PC-9 (cell line): ENCODE data around the gene GYPA. TPM values are rescaled to one million over a fixed set of nuclear protein-coding genes. Genes with fewer than 3 reads are reported as not detected.
"Not testable (repeated sequence)": the region's sequence is repeated elsewhere in the genome, so short reads cannot be mapped to it uniquely, and the experiment has no call there.

ENCODE experiments used
- BruUV-seq: library from RNA; stranded (reverse); fragments of 400-500 nt; replicated peaks from 2 replicates; lab custom pipeline; 2021; lab: Mats Ljungman, UMichigan
- CTCF ChIA-PET: fragments of 300-600 bp; sonication (Branson Sonifier 250); formaldehyde crosslinking; loops from one replicate; lab custom pipeline; 2022; ENCODE audit warnings: antibody characterized with exemption; lab: Charles Lee
- POLR2A ChIA-PET: fragments of 300-600 bp; sonication (Branson Sonifier 250); formaldehyde crosslinking; loops from one replicate; lab custom pipeline; 2022; ENCODE audit warnings: antibody characterized with exemption; ENCODE audit not compliant: unreplicated experiment; lab: Charles Lee
- DNase-seq, 2 experiments: peaks; one replicate each; pipeline versions ENCODE4 v3.0.0 to v3.0.0-alpha.2; 2015 to 2022; ENCODE audit warnings: mixed read lengths in 1 of 2
- H2AFZ ChIP-seq: fragments of 200-600 bp; sonication (generic); 2 replicates; pipeline ENCODE4 v1.8.1; 2017; ENCODE audit warnings: antibody characterized with exemption
- H3F3A ChIP-seq: fragments of 200-600 bp; sonication (generic); 2 replicates; pipeline ENCODE4 v1.8.1; 2017; ENCODE audit warnings: antibody characterized with exemption, mild to moderate bottlenecking, low read depth; ENCODE audit not compliant: insufficient read depth
- H3K27ac ChIP-seq: fragments of 200-600 bp; sonication (generic); 2 replicates; pipeline ENCODE4 v1.6.1; 2016; ENCODE audit warnings: mixed run types
- H3K27me3 ChIP-seq: fragments of 200-600 bp; sonication (generic); 2 replicates; pipeline ENCODE4 v1.6.1; 2016; ENCODE audit warnings: low read depth, mixed run types; ENCODE audit not compliant: insufficient read depth
- H3K36me3 ChIP-seq: fragments of 200-600 bp; sonication (generic); 2 replicates; pipeline ENCODE4 v1.6.1; 2016; ENCODE audit warnings: low read depth, mixed run types
- H3K4me1 ChIP-seq: fragments of 200-600 bp; sonication (generic); replicated peaks from 2 replicates; pipeline ENCODE4 v1.6.1; 2016; ENCODE audit warnings: mixed run types; ENCODE audit not compliant: insufficient read depth
- H3K4me2 ChIP-seq: fragments of 200-600 bp; sonication (generic); 2 replicates; pipeline ENCODE4 v1.6.1; 2017; ENCODE audit warnings: mixed run types
- H3K4me3 ChIP-seq: fragments of 200-600 bp; sonication (generic); 2 replicates; pipeline ENCODE4 v1.6.1; 2016; ENCODE audit warnings: mixed run types
- H3K79me2 ChIP-seq: fragments of 200-600 bp; sonication (generic); 2 replicates; pipeline ENCODE4 v1.6.1; 2017; ENCODE audit warnings: low read depth, mixed run types
- H3K9me2 ChIP-seq: fragments of 200-600 bp; sonication (generic); 2 replicates; pipeline ENCODE4 v1.8.1; 2017; ENCODE audit warnings: mild to moderate bottlenecking; ENCODE audit not compliant: insufficient read depth
- H3K9me3 ChIP-seq: fragments of 200-600 bp; sonication (generic); 2 replicates; pipeline ENCODE4 v1.8.1; 2016; ENCODE audit warnings: low read depth; ENCODE audit not compliant: insufficient read depth
- H4K20me1 ChIP-seq: fragments of 200-600 bp; sonication (generic); 2 replicates; pipeline ENCODE4 v1.8.1; 2017; ENCODE audit not compliant: insufficient read depth
- EZH2 ChIP-seq: fragments of 200-600 bp; sonication (generic); IDR thresholded peaks from 2 replicates; pipeline ENCODE4 v1.8.0; 2017; ENCODE audit warnings: antibody characterized with exemption, low read depth
- intact Hi-C: fragments of 100-400 bp; cut with micrococcal nuclease; formaldehyde crosslinking; loops from one replicate; pipeline ENCODE4 v1.10.0; 2022; ENCODE audit not compliant: unreplicated experiment
- total RNA-seq: library from RNA; stranded (reverse); gene quantifications from 2 replicates; pipeline ENCODE4 v1.2.3, GENCODE V29; 2021
- TF ChIP-seq, protein P1 (sequence below): fragments of 200-600 bp; sonication (generic); conservative IDR thresholded peaks from 2 replicates; pipeline ENCODE4 v1.6.1; 2017; ENCODE audit warnings: mixed run types, antibody characterized with exemption, mild to moderate bottlenecking, moderate library complexity

Gene GYPA
- total RNA-seq, 1 experiment from 2014 or later = not detected

DNA sequence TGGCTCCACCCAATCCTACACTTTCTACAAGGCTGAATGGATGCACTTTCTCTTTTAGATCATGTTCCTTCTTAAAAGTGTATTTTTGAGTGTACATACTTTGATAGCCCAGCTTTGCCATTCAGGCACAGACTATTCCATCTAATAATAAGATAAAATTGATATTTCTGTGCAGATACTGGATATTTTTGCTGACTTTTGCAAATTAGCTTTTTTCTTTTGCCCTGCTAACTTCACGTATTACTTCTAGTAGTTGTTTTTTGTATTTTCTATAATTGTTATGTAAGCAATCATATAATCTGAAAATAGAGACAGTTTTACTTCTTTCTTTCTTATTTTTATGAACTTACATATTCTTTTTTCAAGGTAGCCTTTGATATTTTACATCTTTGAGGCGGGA, 13.5 kb upstream of the GYPA start:
- no peak overlapping the region for H2AFZ ChIP-seq
- no TSS peak for BruUV-seq
- no peaks in the 10 kb centered on the region for H4K20me1 ChIP-seq
- no peak overlapping the region for H3K4me3 ChIP-seq
- H3K9me3 ChIP-seq = no peaks in the 10 kb centered on the region
- H3K79me2 ChIP-seq = no peaks in the 10 kb centered on the region
- H3K36me3 ChIP-seq = no peaks in the 10 kb centered on the region
- no peak overlapping the region for H3K4me2 ChIP-seq
- H3F3A ChIP-seq = no peaks in the 10 kb centered on the region
- H3K9me2 ChIP-seq = no peaks in the 10 kb centered on the region
- intact Hi-C loops = no loop called here
- H3K27ac ChIP-seq = no peak overlapping the region
- TF ChIP-seq, protein P1, sequence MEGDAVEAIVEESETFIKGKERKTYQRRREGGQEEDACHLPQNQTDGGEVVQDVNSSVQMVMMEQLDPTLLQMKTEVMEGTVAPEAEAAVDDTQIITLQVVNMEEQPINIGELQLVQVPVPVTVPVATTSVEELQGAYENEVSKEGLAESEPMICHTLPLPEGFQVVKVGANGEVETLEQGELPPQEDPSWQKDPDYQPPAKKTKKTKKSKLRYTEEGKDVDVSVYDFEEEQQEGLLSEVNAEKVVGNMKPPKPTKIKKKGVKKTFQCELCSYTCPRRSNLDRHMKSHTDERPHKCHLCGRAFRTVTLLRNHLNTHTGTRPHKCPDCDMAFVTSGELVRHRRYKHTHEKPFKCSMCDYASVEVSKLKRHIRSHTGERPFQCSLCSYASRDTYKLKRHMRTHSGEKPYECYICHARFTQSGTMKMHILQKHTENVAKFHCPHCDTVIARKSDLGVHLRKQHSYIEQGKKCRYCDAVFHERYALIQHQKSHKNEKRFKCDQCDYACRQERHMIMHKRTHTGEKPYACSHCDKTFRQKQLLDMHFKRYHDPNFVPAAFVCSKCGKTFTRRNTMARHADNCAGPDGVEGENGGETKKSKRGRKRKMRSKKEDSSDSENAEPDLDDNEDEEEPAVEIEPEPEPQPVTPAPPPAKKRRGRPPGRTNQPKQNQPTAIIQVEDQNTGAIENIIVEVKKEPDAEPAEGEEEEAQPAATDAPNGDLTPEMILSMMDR = no peak
- no peak for TF ChIP-seq EZH2
- H3K4me1 ChIP-seq = no peaks in the 10 kb centered on the region
- POLR2A ChIA-PET = no interaction called here
- H3K27me3 ChIP-seq = no peaks in the 10 kb centered on the region
- no peak for DNase-seq
- CTCF ChIA-PET = no interaction called here

GRCh38 chr4:144142690-144143326, 2.3 kb upstream of the GYPA start:
- BruUV-seq, CTCF ChIA-PET: not testable (repeated sequence)

GRCh38 chr4:144141493-144141892, 975 bp upstream of the GYPA start:
- no peaks in the 10 kb centered on the region for H3K9me2 ChIP-seq
- intact Hi-C loops = loop anchor here (10.0 kb wide), 1 partner anchor 367 kb away; no protein-coding TSS in a partner anchor
- H3K79me2 ChIP-seq = no peaks in the 10 kb centered on the region
- no peaks in the 10 kb centered on the region for H4K20me1 ChIP-seq
- H3K36me3 ChIP-seq = no peaks in the 10 kb centered on the region
- H3K4me1 ChIP-seq = no peaks in the 10 kb centered on the region
- CTCF ChIA-PET = no interaction called here
- H3K9me3 ChIP-seq = no peaks in the 10 kb centered on the region
- no peak overlapping the region for H3K27ac ChIP-seq
- no peak for TF ChIP-seq EZH2
- TF ChIP-seq, protein P1 = no peak
- no peak for DNase-seq
- POLR2A ChIA-PET = no interaction called here
- no peak overlapping the region for H3K4me3 ChIP-seq
- no peak overlapping the region for H3K4me2 ChIP-seq
- H3F3A ChIP-seq = no peaks in the 10 kb centered on the region
- BruUV-seq = no TSS peak
- no peak overlapping the region for H2AFZ ChIP-seq
- no peaks in the 10 kb centered on the region for H3K27me3 ChIP-seq

More at GRCh38 chr4:144142690-144143326, 2.3 kb upstream of the GYPA start:
- H4K20me1 ChIP-seq, POLR2A ChIA-PET, H3K4me2 ChIP-seq, H3K27ac ChIP-seq, H3K27me3 ChIP-seq, H3K36me3 ChIP-seq, H3K79me2 ChIP-seq, H3K9me3 ChIP-seq, H3K4me3 ChIP-seq, H3K9me2 ChIP-seq, H2AFZ ChIP-seq, H3K4me1 ChIP-seq, H3F3A ChIP-seq: not testable (repeated sequence)
- intact Hi-C loops = loop anchor here (1.0 to 10.0 kb wide), 2 partner anchors 368 to 584 kb away; no protein-coding TSS in a partner anchor
- TF ChIP-seq, protein P1 = peak; percentile 66
- DNase-seq = peak in 1 of 2 experiments; percentile 12

GRCh38 chr4:144139991-144140390, 527 bp downstream of the GYPA start:
- H3K4me2 ChIP-seq, H3K27ac ChIP-seq, H3K36me3 ChIP-seq, H3K9me3 ChIP-seq, H3K4me3 ChIP-seq, H4K20me1 ChIP-seq, DNase-seq, H3F3A ChIP-seq, H3K79me2 ChIP-seq, H3K9me2 ChIP-seq, BruUV-seq, H3K27me3 ChIP-seq, H3K4me1 ChIP-seq, POLR2A ChIA-PET, H2AFZ ChIP-seq: not testable (repeated sequence)
- intact Hi-C loops = loop anchor here (10.0 kb wide), 1 partner anchor 365 kb away; no protein-coding TSS in a partner anchor
- CTCF ChIA-PET = interaction anchor here (0.7 kb wide), 1 partner anchor 582 kb away, joined by 4 read pairs; no protein-coding TSS in a partner anchor

DNA sequence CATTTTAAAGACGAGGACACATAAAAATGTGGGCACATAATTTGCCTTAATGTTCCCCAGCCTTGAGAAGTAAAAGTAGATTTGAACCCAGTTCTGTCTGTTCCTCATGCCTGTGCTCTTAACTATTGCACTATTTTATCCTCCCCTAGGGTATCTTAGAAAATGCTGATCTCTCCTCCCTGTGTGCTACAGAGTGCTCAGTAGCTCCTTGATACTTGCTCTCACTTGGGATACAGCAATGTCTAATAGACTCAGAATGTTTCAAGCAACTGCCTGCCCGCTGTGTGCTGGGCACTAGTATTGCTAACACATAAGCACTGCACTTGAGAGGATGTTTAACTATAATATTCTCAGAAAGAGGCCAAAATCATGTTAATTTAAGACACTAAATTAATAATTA, 971 bp downstream of the GYPA start:
- H3K36me3 ChIP-seq, BruUV-seq, H3K4me1 ChIP-seq, H3K27ac ChIP-seq, H3K9me2 ChIP-seq, H4K20me1 ChIP-seq, H3K79me2 ChIP-seq, CTCF ChIA-PET, DNase-seq, H3K4me3 ChIP-seq, H2AFZ ChIP-seq, H3K9me3 ChIP-seq, H3K4me2 ChIP-seq, intact Hi-C loops, POLR2A ChIA-PET, H3K27me3 ChIP-seq, H3F3A ChIP-seq: not testable (repeated sequence)
